Transverse colon (tissue), 4 donors: ENCODE data around the gene UBE2J2. TPM values are rescaled to one million over a fixed set of nuclear protein-coding genes. Genes with fewer than 3 reads are reported as not detected.

Experiments
- DNase-seq: peaks from one replicate; pipeline ENCODE4 v3.0.0-alpha.2; 2019
- H3K27ac ChIP-seq, 4 donors: fragments of 200-600 bp; sonication (generic); 2 replicates each; pipeline ENCODE4 v1.5.1; 2016 to 2018; ENCODE audit warnings: inconsistent platforms in 4 of 4
- H3K27me3 ChIP-seq: fragments of 200-600 bp; sonication (generic); 2 replicates; pipeline ENCODE4 v1.5.1; 2017; ENCODE audit warnings: inconsistent platforms
- H3K36me3 ChIP-seq, 4 donors: fragments of 200-600 bp; sonication (generic); 2 replicates each; pipeline ENCODE4 v1.5.1; 2017 to 2019; ENCODE audit warnings: inconsistent platforms in 4 of 4
- H3K4me1 ChIP-seq, 4 donors: fragments of 200-600 bp; sonication (generic); 2 replicates each; pipeline ENCODE4 v1.5.1; 2017 to 2020; ENCODE audit warnings: inconsistent platforms in 4 of 4
- H3K4me3 ChIP-seq, 4 donors: fragments of 200-600 bp; sonication (generic); 1 replicate in 1 of 4; 2 replicates in 3 of 4; pipeline versions ENCODE4 v1.5.1 to v1.6.1; 2017 to 2019; ENCODE audit warnings: inconsistent platforms in 4 of 4
- H3K9me3 ChIP-seq, 2 donors: fragments of 200-600 bp; sonication (generic); 2 replicates each; pipeline ENCODE4 v1.5.1; 2017 to 2019; ENCODE audit warnings: inconsistent platforms in 2 of 2
- CTCF ChIP-seq, 5 experiments: fragments of 200-600 bp in 3 of 5; fragments of 450-650 bp in 2 of 5; sonication (generic) in 3 of 5; IDR thresholded peaks; 1 replicate in 2 of 5; 2 replicates in 3 of 5; pipeline ENCODE4 v1.5.1; 2016 to 2017; ENCODE audit warnings: antibody characterized with exemption in 5 of 5, inconsistent platforms in 3 of 5, mild to moderate bottlenecking in 2 of 5, moderate library complexity in 1 of 5
- EP300 ChIP-seq: sonication (generic); formaldehyde crosslinking; IDR thresholded peaks from one replicate; pipeline ENCODE4 v1.6.1; 2017; ENCODE audit warnings: antibody characterized with exemption, low read depth
- POLR2A ChIP-seq: fragments of 450-650 bp; IDR thresholded peaks from one replicate; pipeline ENCODE4 v1.6.1; 2016; ENCODE audit warnings: antibody characterized with exemption, mild to moderate bottlenecking, moderate library complexity
- POLR2AphosphoS5 ChIP-seq, 3 donors: sonication (generic); formaldehyde crosslinking; IDR thresholded peaks; one replicate each; pipeline ENCODE4 v1.6.1; 2016; ENCODE audit warnings: antibody characterized with exemption in 3 of 3
- WGBS, 2 donors: methylation state at CpG; one replicate each; pipeline ENCODE4 v1.1.5; 2018; ENCODE audit warnings: low coverage in 1 of 2; 5-methylcytosine and 5-hydroxymethylcytosine counted together
- in situ Hi-C, 4 donors: fragments of 200-750 bp; cut with MboI; loops; one replicate each; pipeline versions ENCODE4 v1.15.0 to v1.15.1; 2017; ENCODE audit warnings: low sequenced_read_pairs in 3 of 4, low pct_ligation_motif_present in 1 of 4, low pct_unique_long_range_greater_than_20kb in 1 of 4
- intact Hi-C: fragments of 100-400 bp; cut with DNase I; formaldehyde crosslinking; loops from one replicate; pipeline ENCODE4 v1.15.1; 2023; ENCODE audit warnings: low total_unique reads
- total RNA-seq, 4 donors: library from RNA; depleted of rRNA; stranded (reverse); fragments of >200 nt; gene quantifications; one replicate each; pipeline ENCODE4 v1.1.0, GENCODE V29; 2016

UBE2J2 gene
- total RNA-seq, 4 donors from 2014 or later: 49.6 to 110 (median 59.1) TPM

DNA sequence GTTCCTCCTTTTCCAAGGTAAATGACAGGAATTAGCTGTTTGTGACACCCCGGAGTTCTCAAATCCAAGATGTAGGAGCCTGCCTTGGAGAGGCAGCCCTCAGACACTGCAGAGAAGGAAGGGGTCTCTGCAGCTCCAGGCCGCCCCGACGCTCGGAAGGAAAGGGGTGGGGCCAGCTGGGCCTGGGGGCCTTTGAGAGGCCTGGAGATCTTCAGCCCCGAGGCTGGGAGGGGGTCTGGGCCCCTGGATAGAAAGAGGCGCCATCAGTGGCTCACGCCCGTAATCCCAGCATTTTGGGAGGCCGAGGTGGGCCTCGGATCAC is 66.1 kb downstream of the UBE2J2 start:
- no peaks in the 10 kb centered on the region for H3K36me3 ChIP-seq
- H3K9me3 ChIP-seq: no peaks in the 10 kb centered on the region
- intact Hi-C loops (no loop called here), in situ Hi-C loops (no loop called here)
- DNase-seq: peak; percentile 5
- peaks cover 7 to 31% (median 20%) of the 10 kb centered on the region in 4 donors for H3K4me1 ChIP-seq
- 59 to 66% methylated on average over 7 to 10 of the region's 11 CpGs for WGBS, 2 donors
- TF ChIP-seq EP300: no peak
- peaks cover 75% of the 10 kb centered on the region for H3K27me3 ChIP-seq
- H3K27ac ChIP-seq: peak overlapping the region in 3 of 4 donors; percentile 25 to 81 (median 69)
- no peak overlapping the region for H3K4me3 ChIP-seq

GRCh38 chr1:1206966-1207531 is 66.6 kb downstream of the UBE2J2 start:
- TF ChIP-seq CTCF (IDR thresholded peaks at IDR 0.05) (no peak), EP300 (no peak), POLR2A (no peak), POLR2AphosphoS5 (IDR thresholded peaks at IDR 0.05) (no peak)
- H3K27ac ChIP-seq: peak overlapping the region in 2 of 4 donors; percentile 44 to 81
- peaks cover 7 to 31% (median 19%) of the 10 kb centered on the region in 4 donors for H3K4me1 ChIP-seq
- DNase-seq: peak; percentile 22
- peaks cover 75% of the 10 kb centered on the region for H3K27me3 ChIP-seq
- 42% methylated on average over 15 of the region's 19 CpGs; no CpG with 5 or more reads in 1 of the 2 donors for WGBS, 2 donors
- no peaks in the 10 kb centered on the region for H3K9me3 ChIP-seq
- H3K4me3 ChIP-seq: no peak overlapping the region
- no peaks in the 10 kb centered on the region for H3K36me3 ChIP-seq
- intact Hi-C loops (no loop called here), in situ Hi-C loops (no loop called here)

DNA sequence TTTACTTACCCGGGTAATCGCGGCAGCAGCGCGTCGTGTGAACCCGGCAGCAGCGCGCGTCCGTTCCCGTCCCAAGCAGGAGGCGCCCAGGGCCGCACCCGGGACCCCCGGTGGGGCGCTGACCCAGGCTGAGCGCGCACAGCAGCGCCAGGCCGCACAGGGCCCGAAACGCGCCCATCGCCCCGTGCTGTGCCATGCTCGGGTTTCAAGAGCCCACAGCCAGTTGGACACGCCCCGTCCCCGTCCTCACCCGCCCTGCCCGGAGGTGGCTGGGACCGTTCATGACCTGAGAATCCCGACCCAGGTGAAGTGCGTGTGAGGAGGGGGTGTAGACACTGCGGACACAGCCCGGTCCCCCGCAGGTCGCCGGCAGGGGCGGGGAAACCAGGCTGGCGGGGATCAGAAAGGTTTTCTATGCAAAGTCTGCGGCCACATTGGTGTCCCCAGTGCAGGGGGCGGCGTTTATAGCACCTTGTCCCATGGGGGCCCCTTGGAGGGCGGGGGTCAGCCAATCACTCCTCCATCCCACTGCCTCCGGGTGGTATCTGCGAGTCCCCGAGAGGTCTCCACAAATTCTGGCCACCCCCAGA is 67.2 kb downstream of the UBE2J2 start, which contains the start of gene TNFRSF18:
Gene TNFRSF18 (minus strand): TSS at position 217 of the 590 bp plus-strand sequence. CDS start 21 bp downstream, at position 196.
- intact Hi-C loops: no loop called here
- TF ChIP-seq POLR2AphosphoS5 (IDR thresholded peaks at IDR 0.05) (peak in 1 of 3 donors; percentile 32), EP300 (no peak)
- peaks cover 76% of the 10 kb centered on the region for H3K27me3 ChIP-seq
- no peaks in the 10 kb centered on the region for H3K9me3 ChIP-seq
- peak; percentile 75 for DNase-seq
- WGBS, 2 donors: 9% methylated on average over 44 of the region's 49 CpGs; no CpG with 5 or more reads in 1 of the 2 donors
- peaks cover 7 to 31% (median 19%) of the 10 kb centered on the region in 4 donors for H3K4me1 ChIP-seq
- peak within 1 kb of the TSS in 2 of 4 donors; percentile 26 to 34 for H3K4me3 ChIP-seq
- H3K27ac ChIP-seq: peak within 1 kb of the TSS in 3 of 4 donors; percentile 25 to 81 (median 44)
- H3K36me3 ChIP-seq: no peaks in the 10 kb centered on the region
- in situ Hi-C loops: no loop called here

DNA sequence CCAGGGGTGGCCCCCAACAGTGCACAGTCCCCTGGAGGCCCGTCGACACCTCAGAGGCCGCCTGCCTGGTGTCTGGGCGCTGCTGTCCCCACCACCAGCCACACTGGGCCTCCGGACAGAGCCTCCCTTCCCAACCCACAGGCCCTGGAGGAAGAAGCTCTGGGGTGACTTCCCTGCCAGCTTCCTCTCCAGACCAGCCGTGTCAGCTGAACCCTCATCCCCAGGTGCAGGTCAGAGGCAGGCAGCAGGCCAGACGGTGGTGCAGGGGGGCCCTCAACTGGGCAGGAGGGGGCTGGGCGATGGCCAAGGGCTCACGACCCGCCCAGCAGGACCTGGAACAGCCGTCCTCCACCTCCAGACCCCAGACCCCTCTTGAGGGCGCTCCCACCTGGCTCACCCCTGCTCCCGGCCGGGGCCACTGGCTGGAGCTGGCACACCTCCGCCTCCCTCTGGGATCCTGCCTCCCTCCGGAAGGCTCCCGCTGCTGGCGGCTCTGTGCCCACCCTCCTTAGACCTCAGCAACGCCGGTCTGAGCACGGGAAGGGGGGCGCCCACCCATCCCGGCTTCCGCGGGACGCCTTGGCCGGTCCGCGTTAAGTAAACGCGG is 67.8 kb downstream of the UBE2J2 start:
- Histone ChIP-seq H3K27ac (peak overlapping the region in 2 of 4 donors; percentile 12 to 81), H3K27me3 (peaks cover 82% of the 10 kb centered on the region), H3K4me1 (peaks cover 9 to 37% (median 25%) of the 10 kb centered on the region in 4 donors), H3K4me3 (peak overlapping the region in 2 of 4 donors; percentile 26 to 34), H3K9me3 (no peaks in the 10 kb centered on the region), H3K36me3 (no peaks in the 10 kb centered on the region)
- peak; percentile 32 for DNase-seq
- TF ChIP-seq CTCF (IDR thresholded peaks at IDR 0.05): no peak
- no peak for TF ChIP-seq EP300
- no peak for TF ChIP-seq POLR2A
- no peak for TF ChIP-seq POLR2AphosphoS5 (IDR thresholded peaks at IDR 0.05)
- intact Hi-C loops: no loop called here
- in situ Hi-C loops: no loop called here
- WGBS, 2 donors: 35% methylated on average over 25 of the region's 31 CpGs; no CpG with 5 or more reads in 1 of the 2 donors
